Measurements from ENCODE around the gene HYAL2. TPM values are rescaled to one million over a fixed set of nuclear protein-coding genes. Genes with fewer than 3 reads are reported as not detected.

The HYAL2 gene
- total RNA-seq, 1 donor from 2014 or later = 48.4 TPM

DNA sequence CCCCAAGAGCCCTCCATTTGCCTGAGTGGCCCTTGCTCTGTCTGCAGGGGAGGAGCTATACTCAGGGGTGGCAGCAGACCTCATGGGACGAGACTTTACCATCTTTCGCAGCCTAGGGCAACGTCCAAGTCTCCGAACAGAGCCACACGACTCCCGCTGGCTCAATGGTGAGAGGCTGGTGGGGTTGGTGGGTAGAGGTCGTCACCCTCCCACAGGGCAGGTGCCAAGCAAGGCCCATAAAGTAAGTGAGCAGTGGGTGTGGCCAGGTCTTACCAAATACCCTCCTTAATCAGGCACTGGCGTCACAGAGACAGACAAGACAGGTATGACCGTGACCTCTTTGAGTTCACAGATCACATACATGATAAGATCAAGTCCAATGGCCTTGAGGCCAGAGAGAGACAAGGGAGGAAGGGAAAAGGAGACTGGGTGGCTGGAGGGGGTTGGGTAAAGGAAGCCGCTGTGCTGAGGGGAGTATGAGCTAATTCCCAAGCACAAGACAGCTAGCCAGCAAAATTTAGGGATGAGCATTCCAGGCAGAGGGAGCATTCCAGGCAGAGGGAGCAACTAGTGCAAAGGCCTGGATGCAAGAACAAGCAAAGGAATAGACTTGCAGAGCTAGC lies 51.1 kb downstream of the HYAL2 start:
- Mint-ChIP-seq H3K4me1 (ENCODE audit: low read depth, unreplicated experiment) (peaks cover 6% of the 10 kb centered on the region), H3K4me3 (ENCODE audit: unreplicated experiment) (peak overlapping the region; percentile 30), H3K9me3 (ENCODE audit: unreplicated experiment) (peaks cover 6% of the 10 kb centered on the region), H3K36me3 (ENCODE audit: unreplicated experiment) (no peaks in the 10 kb centered on the region), H3K27ac (ENCODE audit: unreplicated experiment) (no peak overlapping the region), H3K27me3 (ENCODE audit: unreplicated experiment) (peaks cover 18% of the 10 kb centered on the region)
- TF ChIP-seq, protein P1, sequence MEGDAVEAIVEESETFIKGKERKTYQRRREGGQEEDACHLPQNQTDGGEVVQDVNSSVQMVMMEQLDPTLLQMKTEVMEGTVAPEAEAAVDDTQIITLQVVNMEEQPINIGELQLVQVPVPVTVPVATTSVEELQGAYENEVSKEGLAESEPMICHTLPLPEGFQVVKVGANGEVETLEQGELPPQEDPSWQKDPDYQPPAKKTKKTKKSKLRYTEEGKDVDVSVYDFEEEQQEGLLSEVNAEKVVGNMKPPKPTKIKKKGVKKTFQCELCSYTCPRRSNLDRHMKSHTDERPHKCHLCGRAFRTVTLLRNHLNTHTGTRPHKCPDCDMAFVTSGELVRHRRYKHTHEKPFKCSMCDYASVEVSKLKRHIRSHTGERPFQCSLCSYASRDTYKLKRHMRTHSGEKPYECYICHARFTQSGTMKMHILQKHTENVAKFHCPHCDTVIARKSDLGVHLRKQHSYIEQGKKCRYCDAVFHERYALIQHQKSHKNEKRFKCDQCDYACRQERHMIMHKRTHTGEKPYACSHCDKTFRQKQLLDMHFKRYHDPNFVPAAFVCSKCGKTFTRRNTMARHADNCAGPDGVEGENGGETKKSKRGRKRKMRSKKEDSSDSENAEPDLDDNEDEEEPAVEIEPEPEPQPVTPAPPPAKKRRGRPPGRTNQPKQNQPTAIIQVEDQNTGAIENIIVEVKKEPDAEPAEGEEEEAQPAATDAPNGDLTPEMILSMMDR (IDR thresholded peaks at IDR 0.05; ENCODE audit: partially characterized antibody, unreplicated experiment) = no peak
- no peak for DNase-seq

DNA sequence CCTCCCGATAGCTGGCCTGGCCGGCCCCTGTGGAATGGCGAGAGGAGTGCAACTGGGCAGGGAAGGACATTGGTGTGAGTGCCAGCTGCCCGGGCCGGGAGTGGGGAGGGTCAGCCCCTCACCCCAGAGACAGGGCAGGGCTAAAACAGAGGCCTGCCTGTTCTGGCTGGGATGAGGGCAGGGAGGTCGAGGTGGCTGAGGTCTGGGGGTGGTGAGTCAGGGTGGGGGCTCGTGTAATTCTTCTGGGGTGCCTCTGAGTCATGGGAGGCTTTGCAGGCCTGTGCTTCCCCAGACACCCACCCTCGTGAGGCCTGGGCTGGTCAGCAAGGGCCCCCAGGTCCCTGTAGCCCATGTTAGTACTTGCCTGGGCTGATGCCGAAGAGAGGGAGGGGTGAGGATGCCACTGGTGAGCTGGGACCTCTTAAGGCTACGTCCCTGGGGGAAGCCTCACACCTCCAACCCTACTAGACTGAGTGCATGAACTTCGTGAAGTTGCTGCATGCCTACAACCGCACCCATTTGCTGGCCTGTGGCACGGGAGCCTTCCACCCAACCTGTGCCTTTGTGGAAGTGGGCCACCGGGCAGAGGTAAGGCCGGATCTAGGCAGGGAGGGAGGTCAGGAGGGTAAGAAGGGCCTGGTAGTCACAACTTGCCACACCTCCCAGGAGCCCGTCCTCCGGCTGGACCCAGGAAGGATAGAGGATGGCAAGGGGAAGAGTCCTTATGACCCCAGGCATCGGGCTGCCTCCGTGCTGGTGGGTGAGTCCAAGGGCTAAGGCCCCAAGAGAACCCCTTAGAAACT lies 51.9 kb downstream of the HYAL2 start:
- Mint-ChIP-seq H3K4me1 (ENCODE audit: low read depth, unreplicated experiment) (peaks cover 9% of the 10 kb centered on the region), H3K36me3 (ENCODE audit: unreplicated experiment) (no peaks in the 10 kb centered on the region)
- DNase-seq = no peak

GRCh38 chr3:50269977-50270413 lies 52.5 kb downstream of the HYAL2 start:
- H3K4me1 Mint-ChIP-seq (ENCODE audit: low read depth, unreplicated experiment) = peaks cover 9% of the 10 kb centered on the region
- H3K9me3 Mint-ChIP-seq (ENCODE audit: unreplicated experiment) = peaks cover 7% of the 10 kb centered on the region
- TF ChIP-seq, protein P1 (IDR thresholded peaks at IDR 0.05; ENCODE audit: partially characterized antibody, unreplicated experiment) = no peak
- no peaks in the 10 kb centered on the region for H3K36me3 Mint-ChIP-seq (ENCODE audit: unreplicated experiment)
- peaks cover 14% of the 10 kb centered on the region for H3K27me3 Mint-ChIP-seq (ENCODE audit: unreplicated experiment)
- no peak overlapping the region for H3K27ac Mint-ChIP-seq (ENCODE audit: unreplicated experiment)
- no peak overlapping the region for H3K4me3 Mint-ChIP-seq (ENCODE audit: unreplicated experiment)
- DNase-seq = no peak

More for the DNA sequence above, 51.9 kb downstream of the HYAL2 start:
- Mint-ChIP-seq H3K9me3 (ENCODE audit: unreplicated experiment) (peaks cover 7% of the 10 kb centered on the region), H3K27me3 (ENCODE audit: unreplicated experiment) (peaks cover 18% of the 10 kb centered on the region), H3K4me3 (ENCODE audit: unreplicated experiment) (no peak overlapping the region), H3K27ac (ENCODE audit: unreplicated experiment) (no peak overlapping the region)
- TF ChIP-seq, protein P1 (IDR thresholded peaks at IDR 0.05; ENCODE audit: partially characterized antibody, unreplicated experiment) = no peak

- Mint-ChIP-seq H3K9me3 (ENCODE audit: unreplicated experiment) (peaks cover 6% of the 10 kb centered on the region), H3K4me3 (ENCODE audit: unreplicated experiment) (no peak overlapping the region), H3K27me3 (ENCODE audit: unreplicated experiment) (peaks cover 12% of the 10 kb centered on the region), H3K36me3 (ENCODE audit: unreplicated experiment) (no peaks in the 10 kb centered on the region), H3K27ac (ENCODE audit: unreplicated experiment) (no peak overlapping the region), H3K4me1 (ENCODE audit: low read depth, unreplicated experiment) (peaks cover 9% of the 10 kb centered on the region)
- TF ChIP-seq, protein P1 (IDR thresholded peaks at IDR 0.05; ENCODE audit: partially characterized antibody, unreplicated experiment) = no peak
- no peak for DNase-seq
These were observed 53.1 kb downstream of the HYAL2 start for GRCh38 chr3:50269460-50269859.

Data from glutamatergic neuron (in vitro differentiated cells).